ENCODE measurements around the gene PPP6R1.

Gene PPP6R1

GRCh38 chr19:55199620-55200204 lies 59.1 kb downstream of the PPP6R1 start:
- TF ChIP-seq, protein P1, sequence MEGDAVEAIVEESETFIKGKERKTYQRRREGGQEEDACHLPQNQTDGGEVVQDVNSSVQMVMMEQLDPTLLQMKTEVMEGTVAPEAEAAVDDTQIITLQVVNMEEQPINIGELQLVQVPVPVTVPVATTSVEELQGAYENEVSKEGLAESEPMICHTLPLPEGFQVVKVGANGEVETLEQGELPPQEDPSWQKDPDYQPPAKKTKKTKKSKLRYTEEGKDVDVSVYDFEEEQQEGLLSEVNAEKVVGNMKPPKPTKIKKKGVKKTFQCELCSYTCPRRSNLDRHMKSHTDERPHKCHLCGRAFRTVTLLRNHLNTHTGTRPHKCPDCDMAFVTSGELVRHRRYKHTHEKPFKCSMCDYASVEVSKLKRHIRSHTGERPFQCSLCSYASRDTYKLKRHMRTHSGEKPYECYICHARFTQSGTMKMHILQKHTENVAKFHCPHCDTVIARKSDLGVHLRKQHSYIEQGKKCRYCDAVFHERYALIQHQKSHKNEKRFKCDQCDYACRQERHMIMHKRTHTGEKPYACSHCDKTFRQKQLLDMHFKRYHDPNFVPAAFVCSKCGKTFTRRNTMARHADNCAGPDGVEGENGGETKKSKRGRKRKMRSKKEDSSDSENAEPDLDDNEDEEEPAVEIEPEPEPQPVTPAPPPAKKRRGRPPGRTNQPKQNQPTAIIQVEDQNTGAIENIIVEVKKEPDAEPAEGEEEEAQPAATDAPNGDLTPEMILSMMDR (IDR thresholded peaks at IDR 0.05; ENCODE audit: low read depth, low read length, missing control alignments): no peak
- H3K4me3 ChIP-seq (ENCODE audit: low read depth, low read length): no peak overlapping the region
- no peaks in the 10 kb centered on the region for H3K27me3 ChIP-seq (replicated peaks)
- in situ Hi-C loops (cut with HindIII; ENCODE audit: low pct_ligation_motif_present, low sequenced_read_pairs): no loop called here
- H3K27ac ChIP-seq: no peak overlapping the region
- no peak for DNase-seq
- no peaks in the 10 kb centered on the region for H3K36me3 ChIP-seq (replicated peaks)

- no peak overlapping the region for H3K27ac ChIP-seq
- no peaks in the 10 kb centered on the region for H3K36me3 ChIP-seq (replicated peaks)
- no peaks in the 10 kb centered on the region for H3K27me3 ChIP-seq (replicated peaks)
- no peak for DNase-seq
- in situ Hi-C loops (cut with HindIII; ENCODE audit: low pct_ligation_motif_present, low sequenced_read_pairs): no loop called here
- H3K4me3 ChIP-seq (ENCODE audit: low read depth, low read length): no peak overlapping the region
- TF ChIP-seq, protein P1 (IDR thresholded peaks at IDR 0.05; ENCODE audit: low read depth, low read length, missing control alignments): no peak
These were observed 60.2 kb downstream of the PPP6R1 start for GRCh38 chr19:55198651-55199050.

DNA sequence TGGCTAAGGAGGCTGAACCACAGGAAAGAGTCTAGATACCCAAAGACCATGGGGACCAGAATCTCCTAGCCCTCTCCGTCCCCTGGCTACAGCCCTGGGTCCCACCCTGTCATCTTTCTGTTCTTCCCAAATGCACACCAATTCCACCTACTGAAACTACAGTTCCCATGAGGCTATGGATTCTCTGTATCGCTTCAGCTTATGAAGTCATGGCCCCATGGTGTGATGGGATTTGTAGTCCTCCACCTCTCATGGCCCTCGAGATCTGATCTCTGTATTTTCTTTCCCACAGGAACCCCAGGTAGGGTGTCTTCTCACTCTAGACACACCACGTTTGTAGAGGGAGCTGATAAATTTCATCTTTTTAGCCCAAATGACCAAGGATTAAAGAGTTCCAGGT lies 61.3 kb downstream of the PPP6R1 start:
- H3K4me3 ChIP-seq (ENCODE audit: low read depth, low read length): no peak overlapping the region
- H3K36me3 ChIP-seq (replicated peaks): no peaks in the 10 kb centered on the region
- in situ Hi-C loops (cut with HindIII; ENCODE audit: low pct_ligation_motif_present, low sequenced_read_pairs): no loop called here
- H3K27me3 ChIP-seq (replicated peaks): no peaks in the 10 kb centered on the region
- TF ChIP-seq, protein P1 (IDR thresholded peaks at IDR 0.05; ENCODE audit: low read depth, low read length, missing control alignments): no peak
- H3K27ac ChIP-seq: no peak overlapping the region
- DNase-seq: no peak

GRCh38 chr19:55196803-55197202 lies 62.0 kb downstream of the PPP6R1 start:
- no peak for DNase-seq
- Histone ChIP-seq H3K36me3 (replicated peaks) (no peaks in the 10 kb centered on the region), H3K27me3 (replicated peaks) (no peaks in the 10 kb centered on the region), H3K27ac (no peak overlapping the region), H3K4me3 (ENCODE audit: low read depth, low read length) (no peak overlapping the region)
- in situ Hi-C loops (cut with HindIII; ENCODE audit: low pct_ligation_motif_present, low sequenced_read_pairs): no loop called here
- TF ChIP-seq, protein P1 (IDR thresholded peaks at IDR 0.05; ENCODE audit: low read depth, low read length, missing control alignments): no peak

- TF ChIP-seq, protein P1 (IDR thresholded peaks at IDR 0.05; ENCODE audit: low read depth, low read length, missing control alignments): no peak
- in situ Hi-C loops (cut with HindIII; ENCODE audit: low pct_ligation_motif_present, low sequenced_read_pairs): no loop called here
- Histone ChIP-seq H3K4me3 (ENCODE audit: low read depth, low read length) (no peak overlapping the region), H3K27me3 (replicated peaks) (no peaks in the 10 kb centered on the region), H3K36me3 (replicated peaks) (no peaks in the 10 kb centered on the region), H3K27ac (no peak overlapping the region)
- DNase-seq: no peak
These were observed 65.3 kb downstream of the PPP6R1 start for GRCh38 chr19:55193481-55193880.

DNA sequence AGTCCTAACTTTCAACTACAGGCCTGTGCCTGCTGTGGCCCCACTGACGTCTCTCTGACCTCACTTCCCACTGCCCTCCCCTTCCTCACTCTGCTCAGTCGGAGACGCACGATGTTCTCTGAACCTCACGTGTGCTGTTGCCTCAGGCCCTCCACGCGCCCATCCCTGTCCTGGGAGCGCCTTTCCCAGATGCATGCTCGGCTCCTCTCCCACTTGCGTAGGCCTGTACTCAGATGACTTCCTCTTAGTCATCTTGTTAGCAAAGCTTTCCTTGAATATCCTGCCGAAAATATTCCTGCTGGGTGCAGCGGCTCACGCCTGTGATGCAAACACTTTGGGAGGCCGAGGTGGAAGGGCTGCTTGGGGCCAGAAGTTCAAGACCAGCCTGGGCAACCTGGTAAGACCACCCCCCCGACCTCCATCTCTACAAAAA lies 69.4 kb downstream of the PPP6R1 start:
- DNase-seq: peak; percentile 96
- H3K27ac ChIP-seq: peak overlapping the region; percentile 77
- TF ChIP-seq, protein P1 (IDR thresholded peaks at IDR 0.05; ENCODE audit: low read depth, low read length, missing control alignments): no peak
- no peaks in the 10 kb centered on the region for H3K36me3 ChIP-seq (replicated peaks)
- no peaks in the 10 kb centered on the region for H3K27me3 ChIP-seq (replicated peaks)
- no peak overlapping the region for H3K4me3 ChIP-seq (ENCODE audit: low read depth, low read length)
- in situ Hi-C loops (cut with HindIII; ENCODE audit: low pct_ligation_motif_present, low sequenced_read_pairs): no loop called here

Data from brain microvascular endothelial cell (primary cell).